ENCODE measurements around the gene PRKCA.

- TF ChIP-seq CTCF (IDR thresholded peaks at IDR 0.05), result peak in 2 of 7 experiments; percentile 14 to 34
- no peak for TF ChIP-seq POLR2A (IDR thresholded peaks at IDR 0.05)
These were observed 124.1 kb downstream of the PRKCA start for GRCh38 chr17:66426397-66427033.
